Tibial nerve (tissue), 4 donors: ENCODE results near the gene FTCD. TPM values are rescaled to one million over a fixed set of nuclear protein-coding genes. Genes with fewer than 3 reads are reported as not detected.

Experiments
- DNase-seq, 2 donors: peaks; one replicate each; pipeline ENCODE4 v3.0.0-alpha.2; 2019; ENCODE audit warnings: low spot score in 2 of 2
- H3K27ac ChIP-seq, 4 donors: fragments of 200-600 bp; sonication (generic) in 3 of 4; one replicate each; pipeline ENCODE4 v1.5.1; 2017 to 2019; ENCODE audit warnings: mild to moderate bottlenecking in 1 of 4
- H3K27me3 ChIP-seq, 2 donors: fragments of 200-600 bp; sonication (generic) in 1 of 2; one replicate each; pipeline versions ENCODE4 v1.5.1 to v1.6.0; 2017 to 2019
- H3K36me3 ChIP-seq, 3 donors: fragments of 200-600 bp; sonication (generic); one replicate each; pipeline ENCODE4 v1.5.1; 2018 to 2019
- H3K4me1 ChIP-seq, 4 donors: fragments of 200-600 bp; sonication (generic) in 3 of 4; one replicate each; pipeline ENCODE4 v1.5.1; 2017 to 2019
- H3K4me3 ChIP-seq, 4 donors: fragments of 200-600 bp; sonication (generic) in 3 of 4; one replicate each; pipeline ENCODE4 v1.5.1; 2017 to 2019; ENCODE audit warnings: mild to moderate bottlenecking in 1 of 4, moderate library complexity in 1 of 4
- H3K9me3 ChIP-seq, 4 donors: fragments of 200-600 bp; sonication (generic) in 3 of 4; one replicate each; pipeline ENCODE4 v1.5.1; 2017 to 2019
- CTCF ChIP-seq, 5 experiments: fragments of 200-600 bp in 3 of 5; fragments of 450-650 bp in 2 of 5; sonication (generic) in 3 of 5; IDR thresholded peaks; one replicate each; pipeline ENCODE4 v1.5.1; 2016 to 2019; ENCODE audit warnings: antibody characterized with exemption in 5 of 5, mild to moderate bottlenecking in 3 of 5, moderate library complexity in 2 of 5
- EP300 ChIP-seq, 2 donors: sonication (generic); formaldehyde crosslinking; IDR thresholded peaks; one replicate each; pipeline ENCODE4 v1.6.1; 2017; ENCODE audit warnings: antibody characterized with exemption in 2 of 2, mild to moderate bottlenecking in 1 of 2
- POLR2A ChIP-seq, 2 donors: fragments of 450-650 bp; IDR thresholded peaks; one replicate each; pipeline ENCODE4 v1.6.1; 2017; ENCODE audit warnings: antibody characterized with exemption in 2 of 2, mild to moderate bottlenecking in 2 of 2, moderate library complexity in 2 of 2
- WGBS, 2 donors: methylation state at CpG; one replicate each; pipeline ENCODE4 v1.1.5; 2018; 5-methylcytosine and 5-hydroxymethylcytosine counted together
- total RNA-seq, 4 donors: library from RNA; depleted of rRNA; stranded (reverse); fragments of >200 nt; gene quantifications; one replicate each; pipeline ENCODE4 v1.1.0, GENCODE V29; 2016

FTCD gene
- total RNA-seq, 4 donors from 2014 or later = 2.2 to 21.2 (median 2.5) TPM

- Histone ChIP-seq H3K36me3 (peaks cover 0 to 5% (median 0%) of the 10 kb centered on the region in 3 donors), H3K9me3 (no peaks in the 10 kb centered on the region), H3K4me3 (no peak overlapping the region), H3K27me3 (peaks cover 0 to 12% of the 10 kb centered on the region in 2 donors), H3K27ac (no peak overlapping the region), H3K4me1 (peaks cover 0 to 15% (median 0%) of the 10 kb centered on the region in 4 donors)
- peak in 1 of 2 donors; percentile 5 for DNase-seq
- WGBS, 2 donors = 72 to 95% methylated on average over 56 to 63 of the region's 72 CpGs
- TF ChIP-seq CTCF (IDR thresholded peaks at IDR 0.05) = no peak
- TF ChIP-seq POLR2A (IDR thresholded peaks at IDR 0.05) = no peak
- TF ChIP-seq EP300 (IDR thresholded peaks at IDR 0.05) = no peak
Measured at GRCh38 chr21:46160907-46161632, 5.7 kb upstream of the FTCD start.

GRCh38 chr21:46160657-46160906 lies 5.2 kb upstream of the FTCD start:
- DNase-seq = no peak
- WGBS, 2 donors = 92 to 95% methylated on average over 22 of the region's 22 CpGs
- Histone ChIP-seq H3K9me3 (no peaks in the 10 kb centered on the region), H3K4me3 (no peak overlapping the region), H3K4me1 (peaks cover 0 to 15% (median 0%) of the 10 kb centered on the region in 4 donors), H3K36me3 (peaks cover 0 to 5% (median 0%) of the 10 kb centered on the region in 3 donors), H3K27ac (no peak overlapping the region), H3K27me3 (peaks cover 0 to 12% of the 10 kb centered on the region in 2 donors)
- no peak for TF ChIP-seq EP300 (IDR thresholded peaks at IDR 0.05)
- no peak for TF ChIP-seq CTCF (IDR thresholded peaks at IDR 0.05)
- no peak for TF ChIP-seq POLR2A (IDR thresholded peaks at IDR 0.05)

GRCh38 chr21:46159841-46160656 lies 4.7 kb upstream of the FTCD start:
- Histone ChIP-seq H3K36me3 (peaks cover 0 to 5% (median 0%) of the 10 kb centered on the region in 3 donors), H3K27ac (no peak overlapping the region), H3K4me3 (no peak overlapping the region), H3K27me3 (peaks cover 0 to 12% of the 10 kb centered on the region in 2 donors), H3K4me1 (peaks cover 0 to 15% (median 0%) of the 10 kb centered on the region in 4 donors), H3K9me3 (no peaks in the 10 kb centered on the region)
- TF ChIP-seq CTCF (IDR thresholded peaks at IDR 0.05) = no peak
- no peak for TF ChIP-seq POLR2A (IDR thresholded peaks at IDR 0.05)
- no peak for TF ChIP-seq EP300 (IDR thresholded peaks at IDR 0.05)
- WGBS, 2 donors = 94 to 96% methylated on average over 23 to 29 of the region's 32 CpGs
- peak in 1 of 2 donors; percentile 10 for DNase-seq

GRCh38 chr21:46159390-46159789 lies 4.0 kb upstream of the FTCD start:
- Histone ChIP-seq H3K36me3 (peaks cover 0 to 5% (median 0%) of the 10 kb centered on the region in 3 donors), H3K9me3 (no peaks in the 10 kb centered on the region), H3K27ac (no peak overlapping the region), H3K4me1 (peaks cover 0 to 15% (median 0%) of the 10 kb centered on the region in 4 donors), H3K4me3 (no peak overlapping the region), H3K27me3 (peaks cover 0 to 12% of the 10 kb centered on the region in 2 donors)
- TF ChIP-seq CTCF (IDR thresholded peaks at IDR 0.05) (no peak), EP300 (IDR thresholded peaks at IDR 0.05) (no peak), POLR2A (IDR thresholded peaks at IDR 0.05) (no peak)
- DNase-seq = peak in 1 of 2 donors; percentile 7
- whole genome bisulfite sequencing, 2 donors = 87 to 95% methylated on average over 12 of the region's 12 CpGs
